ENCODE measurements around the gene LEKR1. TPM values are rescaled to one million over a fixed set of nuclear protein-coding genes. Genes with fewer than 3 reads are reported as not detected.
"Not testable (repeated sequence)": the region's sequence is repeated elsewhere in the genome, so short reads cannot be mapped to it uniquely, and the experiment has no call there.

Gene LEKR1
- total RNA-seq, 1 donor = 0.81 TPM

DNA sequence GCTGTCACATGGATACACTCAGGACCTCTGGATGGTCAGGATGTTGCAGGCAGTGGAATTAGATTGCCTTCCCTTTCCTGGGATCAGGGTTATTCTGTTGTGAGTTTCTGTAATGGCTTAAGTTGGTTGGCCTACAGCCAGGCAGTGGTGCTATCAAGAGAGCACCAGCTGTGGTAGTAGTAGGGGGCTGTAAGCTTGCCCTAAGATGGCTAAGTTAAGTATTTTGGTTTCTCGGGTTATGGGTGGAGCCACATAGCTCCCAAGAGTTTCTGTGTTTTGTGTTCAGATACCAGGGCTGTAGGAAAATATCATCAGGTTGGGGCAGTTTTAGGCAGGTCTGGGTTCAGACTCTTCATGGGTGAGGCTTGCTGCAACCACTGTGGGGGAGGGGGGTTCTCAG is 59.6 kb downstream of the LEKR1 start:
- DNase-seq (ENCODE audit: low read depth) = no peak
- H3K4me3 ChIP-seq (ENCODE audit: low read depth, low read length) = no peak overlapping the region
- TF ChIP-seq CTCF (IDR thresholded peaks at IDR 0.05; ENCODE audit: insufficient read depth, low read length) = no peak

- TF ChIP-seq CTCF (IDR thresholded peaks at IDR 0.05; ENCODE audit: insufficient read depth, low read length) = no peak
- H3K4me3 ChIP-seq (ENCODE audit: low read depth, low read length) = no peak overlapping the region
- DNase-seq (ENCODE audit: low read depth) = no peak
These were observed 62.0 kb downstream of the LEKR1 start for GRCh38 chr3:156888176-156888575.

DNA sequence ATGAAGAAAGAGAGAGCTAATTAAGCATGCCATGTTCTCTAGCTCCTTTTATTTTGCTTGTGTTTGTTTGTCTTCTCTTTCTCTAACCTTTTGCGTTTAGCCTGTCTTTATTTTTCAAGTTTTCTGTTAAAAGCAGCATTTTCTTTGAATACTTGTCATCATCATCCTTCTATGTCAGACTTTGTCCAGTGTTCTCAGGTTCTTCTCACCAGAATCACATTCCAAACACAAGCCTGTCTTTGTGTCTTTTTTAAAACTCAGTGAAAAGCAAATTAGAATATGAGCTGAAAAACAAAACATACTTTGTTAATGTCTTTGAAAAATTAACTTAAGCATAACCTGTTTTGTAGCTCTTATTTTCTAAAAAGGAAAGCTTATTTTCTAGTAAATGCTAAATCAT is 62.4 kb downstream of the LEKR1 start:
- DNase-seq (ENCODE audit: low read depth) = no peak
- TF ChIP-seq CTCF (IDR thresholded peaks at IDR 0.05; ENCODE audit: insufficient read depth, low read length) = no peak

DNA sequence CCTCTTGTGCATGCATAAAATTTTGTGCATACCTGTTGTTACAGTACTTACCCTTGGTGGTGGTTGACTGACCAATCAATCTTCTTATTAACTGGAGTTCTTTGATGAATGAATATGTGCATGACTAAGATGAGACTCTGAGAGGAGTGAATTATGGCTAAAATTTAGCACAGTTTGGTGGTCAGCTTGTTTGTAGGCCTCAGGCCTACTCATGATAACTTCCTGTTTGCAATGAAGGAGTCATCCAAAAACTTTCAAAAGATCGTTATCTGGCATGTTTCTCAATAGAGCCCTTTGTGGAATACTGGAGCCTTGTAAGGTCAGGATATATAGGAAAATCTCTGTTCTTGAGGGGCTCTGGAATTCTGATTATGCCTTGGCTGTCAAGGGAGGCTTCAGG is 66.5 kb downstream of the LEKR1 start:
- no peak overlapping the region for H3K4me3 ChIP-seq (ENCODE audit: low read depth, low read length)
- DNase-seq (ENCODE audit: low read depth) = peak; percentile 23
- TF ChIP-seq CTCF (IDR thresholded peaks at IDR 0.05; ENCODE audit: insufficient read depth, low read length) = no peak

More for the DNA sequence above, 62.4 kb downstream of the LEKR1 start:
- no peak overlapping the region for H3K4me3 ChIP-seq (ENCODE audit: low read depth, low read length)

- H3K4me3 ChIP-seq (ENCODE audit: low read depth, low read length); DNase-seq (ENCODE audit: low read depth): not testable (repeated sequence)
These were observed 69.2 kb downstream of the LEKR1 start for GRCh38 chr3:156895374-156895773.

- not testable (repeated sequence) for DNase-seq (ENCODE audit: low read depth); H3K4me3 ChIP-seq (ENCODE audit: low read depth, low read length)
These were observed 71.7 kb downstream of the LEKR1 start for GRCh38 chr3:156897851-156898250.

- no peak for DNase-seq (ENCODE audit: low read depth)
- no peak for TF ChIP-seq CTCF (IDR thresholded peaks at IDR 0.05; ENCODE audit: insufficient read depth, low read length)
- H3K4me3 ChIP-seq (ENCODE audit: low read depth, low read length) = no peak overlapping the region
These were observed 72.2 kb downstream of the LEKR1 start for GRCh38 chr3:156898296-156898880.

- H3K4me3 ChIP-seq (ENCODE audit: low read depth, low read length) = no peak overlapping the region
- peak; percentile 30 for DNase-seq (ENCODE audit: low read depth)
- no peak for TF ChIP-seq CTCF (IDR thresholded peaks at IDR 0.05; ENCODE audit: insufficient read depth, low read length)
These were observed 73.8 kb downstream of the LEKR1 start for GRCh38 chr3:156899951-156900350.
